ENCODE measurements around the gene ALOX5AP. TPM values are rescaled to one million over a fixed set of nuclear protein-coding genes. Genes with fewer than 3 reads are reported as not detected.

The ALOX5AP gene
- polyA plus RNA-seq, 2 of the 4 experiments (the other 2 are of a cell fraction): 2.3 to 2.8 TPM

DNA sequence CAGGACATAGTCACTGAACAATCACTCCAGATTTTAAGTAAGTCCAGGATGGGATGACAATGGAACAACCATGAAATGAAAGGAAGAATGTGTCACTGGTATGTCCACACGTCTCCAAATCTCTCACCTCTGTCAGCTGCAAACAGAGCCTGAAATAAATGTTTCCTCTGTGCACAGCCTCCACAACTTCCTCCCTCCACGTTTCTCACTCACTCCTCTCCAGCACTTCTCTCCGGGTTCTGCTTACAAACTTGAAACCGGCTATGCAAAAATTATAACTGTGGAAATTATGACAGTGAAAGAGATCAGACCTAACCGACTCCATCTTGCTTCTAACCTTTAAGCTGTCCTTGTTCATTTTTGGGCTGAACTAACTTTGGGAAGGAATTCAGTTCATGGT is 35.0 kb upstream of the ALOX5AP start:
- FAIRE-seq (no peak), ATAC-seq (no peak), DNase-seq (ENCODE audit: low read depth in 1 of 2, low spot score in 1 of 2) (no peak)
- H3K27ac ChIP-seq: no peak overlapping the region
- H3K4me3 ChIP-seq: no peak overlapping the region
- ChIA-PET POLR2A (no interaction called here), CTCF (interaction anchor here (1.7 kb wide), 1 partner anchor 102 kb away, joined by 5 read pairs; no protein-coding TSS in a partner anchor)
- WGBS (ENCODE audit: missing lambda C conversion rate): 65% methylated on average over 5 of the region's 5 CpGs
- H3K4me2 ChIP-seq: no peak overlapping the region
- no peaks in the 10 kb centered on the region for H3K4me1 ChIP-seq
- no peaks in the 10 kb centered on the region for H3K9me3 ChIP-seq
- TF ChIP-seq, protein P1, sequence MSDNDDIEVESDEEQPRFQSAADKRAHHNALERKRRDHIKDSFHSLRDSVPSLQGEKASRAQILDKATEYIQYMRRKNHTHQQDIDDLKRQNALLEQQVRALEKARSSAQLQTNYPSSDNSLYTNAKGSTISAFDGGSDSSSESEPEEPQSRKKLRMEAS (IDR thresholded peaks at IDR 0.05): no peak
- no peak for TF ChIP-seq MYC (IDR thresholded peaks at IDR 0.05; ENCODE audit: borderline replicate concordance, low read length)
- TF ChIP-seq HEYL (CRISPR knock-in tag; IDR thresholded peaks at IDR 0.05): no peak
- TF ChIP-seq, protein P2, sequence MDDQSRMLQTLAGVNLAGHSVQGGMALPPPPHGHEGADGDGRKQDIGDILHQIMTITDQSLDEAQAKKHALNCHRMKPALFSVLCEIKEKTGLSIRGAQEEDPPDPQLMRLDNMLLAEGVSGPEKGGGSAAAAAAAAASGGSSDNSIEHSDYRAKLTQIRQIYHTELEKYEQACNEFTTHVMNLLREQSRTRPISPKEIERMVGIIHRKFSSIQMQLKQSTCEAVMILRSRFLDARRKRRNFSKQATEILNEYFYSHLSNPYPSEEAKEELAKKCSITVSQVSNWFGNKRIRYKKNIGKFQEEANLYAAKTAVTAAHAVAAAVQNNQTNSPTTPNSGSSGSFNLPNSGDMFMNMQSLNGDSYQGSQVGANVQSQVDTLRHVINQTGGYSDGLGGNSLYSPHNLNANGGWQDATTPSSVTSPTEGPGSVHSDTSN (IDR thresholded peaks at IDR 0.05): no peak
- no peak for TF ChIP-seq MAZ (IDR thresholded peaks at IDR 0.05; ENCODE audit: borderline replicate concordance, low read depth, low read length)
- TF ChIP-seq SMC3 (IDR thresholded peaks at IDR 0.05): no peak
- no peak for TF ChIP-seq TP53 (CRISPR knock-in tag; IDR thresholded peaks at IDR 0.05)
- no peak for TF ChIP-seq ESRRA (IDR thresholded peaks at IDR 0.05; ENCODE audit: borderline replicate concordance, low read length)
- no peak for TF ChIP-seq CHD4 (IDR thresholded peaks at IDR 0.05; ENCODE audit: borderline replicate concordance)
- TF ChIP-seq ZNF302 (CRISPR knock-in tag; IDR thresholded peaks at IDR 0.05): no peak

DNA sequence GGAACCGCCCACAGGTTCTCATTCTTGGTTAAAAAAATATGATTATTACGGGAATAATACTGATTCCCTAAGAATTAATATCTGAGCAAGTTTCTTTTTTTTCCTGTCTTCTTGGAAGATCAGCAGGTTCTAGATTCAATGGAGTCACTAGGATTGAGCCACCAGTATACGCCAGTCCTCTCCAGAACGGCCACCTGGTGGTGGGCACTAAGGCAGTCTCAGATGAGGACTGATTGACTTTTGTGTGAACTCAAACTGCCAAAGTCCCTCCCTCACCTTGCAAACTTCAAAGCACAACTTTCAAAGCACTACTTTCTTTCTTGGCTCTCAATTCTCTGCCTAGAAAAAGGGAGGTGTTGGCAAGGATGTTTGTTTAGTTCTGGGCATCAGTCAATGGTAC is 33.3 kb upstream of the ALOX5AP start:
- ATAC-seq (no peak), FAIRE-seq (no peak), DNase-seq (ENCODE audit: low read depth in 1 of 2, low spot score in 1 of 2) (no peak)
- POLR2A ChIA-PET: no interaction called here
- CTCF ChIA-PET: no interaction called here
- H3K9me3 ChIP-seq: no peaks in the 10 kb centered on the region
- no peak overlapping the region for H3K27ac ChIP-seq
- TF ChIP-seq, protein P3, sequence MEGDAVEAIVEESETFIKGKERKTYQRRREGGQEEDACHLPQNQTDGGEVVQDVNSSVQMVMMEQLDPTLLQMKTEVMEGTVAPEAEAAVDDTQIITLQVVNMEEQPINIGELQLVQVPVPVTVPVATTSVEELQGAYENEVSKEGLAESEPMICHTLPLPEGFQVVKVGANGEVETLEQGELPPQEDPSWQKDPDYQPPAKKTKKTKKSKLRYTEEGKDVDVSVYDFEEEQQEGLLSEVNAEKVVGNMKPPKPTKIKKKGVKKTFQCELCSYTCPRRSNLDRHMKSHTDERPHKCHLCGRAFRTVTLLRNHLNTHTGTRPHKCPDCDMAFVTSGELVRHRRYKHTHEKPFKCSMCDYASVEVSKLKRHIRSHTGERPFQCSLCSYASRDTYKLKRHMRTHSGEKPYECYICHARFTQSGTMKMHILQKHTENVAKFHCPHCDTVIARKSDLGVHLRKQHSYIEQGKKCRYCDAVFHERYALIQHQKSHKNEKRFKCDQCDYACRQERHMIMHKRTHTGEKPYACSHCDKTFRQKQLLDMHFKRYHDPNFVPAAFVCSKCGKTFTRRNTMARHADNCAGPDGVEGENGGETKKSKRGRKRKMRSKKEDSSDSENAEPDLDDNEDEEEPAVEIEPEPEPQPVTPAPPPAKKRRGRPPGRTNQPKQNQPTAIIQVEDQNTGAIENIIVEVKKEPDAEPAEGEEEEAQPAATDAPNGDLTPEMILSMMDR (IDR thresholded peaks at IDR 0.05): no peak
- TF ChIP-seq, protein P4, sequence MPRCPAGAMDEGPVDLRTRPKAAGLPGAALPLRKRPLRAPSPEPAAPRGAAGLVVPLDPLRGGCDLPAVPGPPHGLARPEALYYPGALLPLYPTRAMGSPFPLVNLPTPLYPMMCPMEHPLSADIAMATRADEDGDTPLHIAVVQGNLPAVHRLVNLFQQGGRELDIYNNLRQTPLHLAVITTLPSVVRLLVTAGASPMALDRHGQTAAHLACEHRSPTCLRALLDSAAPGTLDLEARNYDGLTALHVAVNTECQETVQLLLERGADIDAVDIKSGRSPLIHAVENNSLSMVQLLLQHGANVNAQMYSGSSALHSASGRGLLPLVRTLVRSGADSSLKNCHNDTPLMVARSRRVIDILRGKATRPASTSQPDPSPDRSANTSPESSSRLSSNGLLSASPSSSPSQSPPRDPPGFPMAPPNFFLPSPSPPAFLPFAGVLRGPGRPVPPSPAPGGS (IDR thresholded peaks at IDR 0.05): no peak
- TF ChIP-seq FOSB (CRISPR knock-in tag; IDR thresholded peaks at IDR 0.05): no peak
- no peak for TF ChIP-seq FOXS1 (CRISPR knock-in tag; IDR thresholded peaks at IDR 0.05)
- TF ChIP-seq KDM1A (IDR thresholded peaks at IDR 0.05; ENCODE audit: low read depth): no peak
- no peak for TF ChIP-seq NFE2L2 (conservative IDR thresholded peaks at IDR 0.05; ENCODE audit: low read length)
- TF ChIP-seq HOXB5 (CRISPR knock-in tag; IDR thresholded peaks at IDR 0.05): no peak
- TF ChIP-seq CEBPB (IDR thresholded peaks at IDR 0.05): no peak
- no peak for TF ChIP-seq NR3C1 (IDR thresholded peaks at IDR 0.05)
- no peak for TF ChIP-seq HOXA7 (CRISPR knock-in tag; IDR thresholded peaks at IDR 0.05)
- TF ChIP-seq POLR2AphosphoS2 (conservative IDR thresholded peaks at IDR 0.05; ENCODE audit: low read length): no peak
- no peak for TF ChIP-seq RNF2 (IDR thresholded peaks at IDR 0.05; ENCODE audit: borderline replicate concordance, low read depth)
- TF ChIP-seq BHLHE40 (IDR thresholded peaks at IDR 0.05; ENCODE audit: low read depth, low read length): no peak
- TF ChIP-seq, protein P5, sequence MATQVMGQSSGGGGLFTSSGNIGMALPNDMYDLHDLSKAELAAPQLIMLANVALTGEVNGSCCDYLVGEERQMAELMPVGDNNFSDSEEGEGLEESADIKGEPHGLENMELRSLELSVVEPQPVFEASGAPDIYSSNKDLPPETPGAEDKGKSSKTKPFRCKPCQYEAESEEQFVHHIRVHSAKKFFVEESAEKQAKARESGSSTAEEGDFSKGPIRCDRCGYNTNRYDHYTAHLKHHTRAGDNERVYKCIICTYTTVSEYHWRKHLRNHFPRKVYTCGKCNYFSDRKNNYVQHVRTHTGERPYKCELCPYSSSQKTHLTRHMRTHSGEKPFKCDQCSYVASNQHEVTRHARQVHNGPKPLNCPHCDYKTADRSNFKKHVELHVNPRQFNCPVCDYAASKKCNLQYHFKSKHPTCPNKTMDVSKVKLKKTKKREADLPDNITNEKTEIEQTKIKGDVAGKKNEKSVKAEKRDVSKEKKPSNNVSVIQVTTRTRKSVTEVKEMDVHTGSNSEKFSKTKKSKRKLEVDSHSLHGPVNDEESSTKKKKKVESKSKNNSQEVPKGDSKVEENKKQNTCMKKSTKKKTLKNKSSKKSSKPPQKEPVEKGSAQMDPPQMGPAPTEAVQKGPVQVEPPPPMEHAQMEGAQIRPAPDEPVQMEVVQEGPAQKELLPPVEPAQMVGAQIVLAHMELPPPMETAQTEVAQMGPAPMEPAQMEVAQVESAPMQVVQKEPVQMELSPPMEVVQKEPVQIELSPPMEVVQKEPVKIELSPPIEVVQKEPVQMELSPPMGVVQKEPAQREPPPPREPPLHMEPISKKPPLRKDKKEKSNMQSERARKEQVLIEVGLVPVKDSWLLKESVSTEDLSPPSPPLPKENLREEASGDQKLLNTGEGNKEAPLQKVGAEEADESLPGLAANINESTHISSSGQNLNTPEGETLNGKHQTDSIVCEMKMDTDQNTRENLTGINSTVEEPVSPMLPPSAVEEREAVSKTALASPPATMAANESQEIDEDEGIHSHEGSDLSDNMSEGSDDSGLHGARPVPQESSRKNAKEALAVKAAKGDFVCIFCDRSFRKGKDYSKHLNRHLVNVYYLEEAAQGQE (IDR thresholded peaks at IDR 0.05): no peak
- TF ChIP-seq TFCP2L1 (CRISPR knock-in tag; IDR thresholded peaks at IDR 0.05): no peak
- TF ChIP-seq GATA3 (IDR thresholded peaks at IDR 0.05; ENCODE audit: borderline replicate concordance): no peak
- TF ChIP-seq, protein P6, sequence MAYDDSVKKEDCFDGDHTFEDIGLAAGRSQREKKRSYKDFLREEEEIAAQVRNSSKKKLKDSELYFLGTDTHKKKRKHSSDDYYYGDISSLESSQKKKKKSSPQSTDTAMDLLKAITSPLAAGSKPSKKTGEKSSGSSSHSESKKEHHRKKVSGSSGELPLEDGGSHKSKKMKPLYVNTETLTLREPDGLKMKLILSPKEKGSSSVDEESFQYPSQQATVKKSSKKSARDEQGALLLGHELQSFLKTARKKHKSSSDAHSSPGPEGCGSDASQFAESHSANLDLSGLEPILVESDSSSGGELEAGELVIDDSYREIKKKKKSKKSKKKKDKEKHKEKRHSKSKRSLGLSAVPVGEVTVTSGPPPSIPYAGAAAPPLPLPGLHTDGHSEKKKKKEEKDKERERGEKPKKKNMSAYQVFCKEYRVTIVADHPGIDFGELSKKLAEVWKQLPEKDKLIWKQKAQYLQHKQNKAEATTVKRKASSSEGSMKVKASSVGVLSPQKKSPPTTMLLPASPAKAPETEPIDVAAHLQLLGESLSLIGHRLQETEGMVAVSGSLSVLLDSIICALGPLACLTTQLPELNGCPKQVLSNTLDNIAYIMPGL (CRISPR knock-in tag; IDR thresholded peaks at IDR 0.05; ENCODE audit: borderline replicate concordance): no peak
- no peak for TF ChIP-seq PHF8 (IDR thresholded peaks at IDR 0.05; ENCODE audit: borderline replicate concordance, low read depth)
- no peak for TF ChIP-seq MAZ (IDR thresholded peaks at IDR 0.05; ENCODE audit: borderline replicate concordance, low read depth, low read length)
- TF ChIP-seq SREBF2 (IDR thresholded peaks at IDR 0.05): no peak
- no peak overlapping the region for H3K4me2 ChIP-seq
- H3K4me3 ChIP-seq: no peak overlapping the region
- WGBS (ENCODE audit: missing lambda C conversion rate): 71% methylated on average over 4 of the region's 4 CpGs
- H3K4me1 ChIP-seq: no peaks in the 10 kb centered on the region

Data from A549 (cell line).